Stimulated activated CD4-positive, alpha-beta T cell treated with anti-CD3 and anti-CD28 coated beads, Interleukin-12 subunit alpha, Interleukin-12 subunit beta, amount 100 ng/mL, for 4 hours (primary cell): ENCODE data around the gene ADAMTS7.
"Not testable (repeated sequence)": the region's sequence is repeated elsewhere in the genome, so short reads cannot be mapped to it uniquely, and the experiment has no call there.

ENCODE experiments used
- DNase-seq: peaks from one replicate; pipeline ENCODE4 v3.0.0-alpha.2; 2020

The ADAMTS7 gene, protein sequence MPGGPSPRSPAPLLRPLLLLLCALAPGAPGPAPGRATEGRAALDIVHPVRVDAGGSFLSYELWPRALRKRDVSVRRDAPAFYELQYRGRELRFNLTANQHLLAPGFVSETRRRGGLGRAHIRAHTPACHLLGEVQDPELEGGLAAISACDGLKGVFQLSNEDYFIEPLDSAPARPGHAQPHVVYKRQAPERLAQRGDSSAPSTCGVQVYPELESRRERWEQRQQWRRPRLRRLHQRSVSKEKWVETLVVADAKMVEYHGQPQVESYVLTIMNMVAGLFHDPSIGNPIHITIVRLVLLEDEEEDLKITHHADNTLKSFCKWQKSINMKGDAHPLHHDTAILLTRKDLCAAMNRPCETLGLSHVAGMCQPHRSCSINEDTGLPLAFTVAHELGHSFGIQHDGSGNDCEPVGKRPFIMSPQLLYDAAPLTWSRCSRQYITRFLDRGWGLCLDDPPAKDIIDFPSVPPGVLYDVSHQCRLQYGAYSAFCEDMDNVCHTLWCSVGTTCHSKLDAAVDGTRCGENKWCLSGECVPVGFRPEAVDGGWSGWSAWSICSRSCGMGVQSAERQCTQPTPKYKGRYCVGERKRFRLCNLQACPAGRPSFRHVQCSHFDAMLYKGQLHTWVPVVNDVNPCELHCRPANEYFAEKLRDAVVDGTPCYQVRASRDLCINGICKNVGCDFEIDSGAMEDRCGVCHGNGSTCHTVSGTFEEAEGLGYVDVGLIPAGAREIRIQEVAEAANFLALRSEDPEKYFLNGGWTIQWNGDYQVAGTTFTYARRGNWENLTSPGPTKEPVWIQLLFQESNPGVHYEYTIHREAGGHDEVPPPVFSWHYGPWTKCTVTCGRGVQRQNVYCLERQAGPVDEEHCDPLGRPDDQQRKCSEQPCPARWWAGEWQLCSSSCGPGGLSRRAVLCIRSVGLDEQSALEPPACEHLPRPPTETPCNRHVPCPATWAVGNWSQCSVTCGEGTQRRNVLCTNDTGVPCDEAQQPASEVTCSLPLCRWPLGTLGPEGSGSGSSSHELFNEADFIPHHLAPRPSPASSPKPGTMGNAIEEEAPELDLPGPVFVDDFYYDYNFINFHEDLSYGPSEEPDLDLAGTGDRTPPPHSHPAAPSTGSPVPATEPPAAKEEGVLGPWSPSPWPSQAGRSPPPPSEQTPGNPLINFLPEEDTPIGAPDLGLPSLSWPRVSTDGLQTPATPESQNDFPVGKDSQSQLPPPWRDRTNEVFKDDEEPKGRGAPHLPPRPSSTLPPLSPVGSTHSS (N-terminal part only)

DNA sequence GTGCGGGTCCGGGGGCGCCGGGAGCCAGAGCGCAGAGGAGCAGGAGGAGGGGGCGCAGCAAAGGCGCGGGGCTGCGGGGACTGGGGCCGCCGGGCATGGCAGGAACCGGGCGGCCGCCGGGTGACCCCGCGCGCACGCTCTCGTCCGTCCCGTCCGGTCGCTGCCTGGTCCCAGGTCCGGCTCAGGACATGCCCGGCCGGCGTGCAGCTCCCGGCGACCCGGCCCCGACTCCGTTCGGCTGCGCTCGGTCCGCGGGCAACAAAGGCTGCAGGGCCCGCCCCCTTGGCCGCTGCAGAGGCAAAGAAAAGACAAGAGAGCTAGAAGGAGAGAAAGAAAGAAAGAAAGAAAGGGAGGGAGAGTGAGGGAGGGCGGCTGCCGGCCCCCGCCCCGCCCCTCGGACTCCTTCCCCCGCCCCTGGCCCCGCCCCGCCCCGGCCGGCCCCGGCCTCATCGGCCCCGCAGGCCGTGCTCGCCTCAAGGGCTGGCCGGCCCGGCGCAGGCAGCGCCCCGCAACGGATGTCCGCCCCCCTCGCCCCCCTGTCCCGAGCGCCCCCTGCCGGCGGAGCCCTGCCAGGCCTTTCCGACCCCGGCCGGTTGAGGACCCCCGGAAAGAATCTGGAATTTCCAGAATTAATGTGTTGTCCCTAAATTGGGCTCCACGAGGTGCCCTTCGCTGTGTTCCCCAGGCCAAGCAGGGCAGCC is at the start of gene ADAMTS7:
ADAMTS7 (minus strand) TSS at position 341 of the 701 bp plus-strand sequence; CDS start at position 97, 244 bp downstream.
- DNase-seq, result peak; percentile 49

DNA sequence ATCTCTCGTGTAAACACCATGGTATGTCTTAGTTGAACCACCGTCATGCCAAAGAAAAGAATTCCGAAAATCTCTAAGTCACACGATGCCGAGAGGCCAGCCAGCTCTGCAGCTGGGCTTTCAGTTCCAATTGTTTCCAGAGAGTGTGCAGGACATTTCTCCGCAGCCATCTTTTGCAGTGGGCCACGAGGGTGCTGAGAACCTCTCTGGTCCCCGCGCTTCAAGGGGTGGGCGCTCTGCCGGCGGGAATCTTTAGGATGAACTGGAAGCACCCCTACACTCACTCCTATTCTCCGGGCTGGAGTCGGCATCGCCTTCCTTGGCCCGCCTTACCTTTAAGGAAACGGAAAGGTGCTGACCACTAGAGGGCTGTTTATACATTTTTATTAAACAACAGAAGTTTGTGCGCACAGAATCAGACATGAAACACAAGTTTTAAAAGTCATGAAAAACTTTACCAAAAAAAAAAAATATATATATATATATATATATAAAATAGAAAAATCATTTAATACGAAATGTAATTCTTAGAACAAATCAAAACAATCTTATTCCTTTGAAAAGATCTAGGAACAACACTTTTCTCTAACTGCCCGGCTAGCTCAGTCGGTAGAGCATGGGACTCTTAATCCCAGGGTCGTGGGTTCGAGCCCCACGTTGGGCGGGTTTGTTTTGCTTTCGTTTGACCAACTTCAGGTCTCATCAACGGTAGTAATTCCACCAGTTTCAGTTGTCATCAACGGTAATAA is 48.9 kb upstream of the ADAMTS7 start:
- peak; percentile 77 for DNase-seq

DNA sequence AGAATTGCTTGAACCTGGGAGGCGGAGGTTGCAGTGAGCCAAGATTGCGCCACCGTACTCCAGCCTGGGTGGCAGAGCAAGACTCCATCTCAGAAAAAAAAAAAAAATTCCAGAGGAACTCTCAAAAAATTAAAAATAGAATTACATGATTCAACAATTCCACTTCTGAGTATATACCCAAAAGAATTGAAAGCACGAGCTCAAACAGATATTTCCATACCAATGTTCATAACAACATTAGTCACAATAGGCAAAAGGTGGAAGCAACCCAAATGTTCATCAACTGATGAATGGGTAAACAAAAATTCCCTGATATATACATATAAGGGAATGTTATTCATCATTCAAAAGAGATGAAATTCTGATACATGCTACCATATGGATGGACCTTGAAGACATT is 44.5 kb upstream of the ADAMTS7 start:
- no peak for DNase-seq

DNA sequence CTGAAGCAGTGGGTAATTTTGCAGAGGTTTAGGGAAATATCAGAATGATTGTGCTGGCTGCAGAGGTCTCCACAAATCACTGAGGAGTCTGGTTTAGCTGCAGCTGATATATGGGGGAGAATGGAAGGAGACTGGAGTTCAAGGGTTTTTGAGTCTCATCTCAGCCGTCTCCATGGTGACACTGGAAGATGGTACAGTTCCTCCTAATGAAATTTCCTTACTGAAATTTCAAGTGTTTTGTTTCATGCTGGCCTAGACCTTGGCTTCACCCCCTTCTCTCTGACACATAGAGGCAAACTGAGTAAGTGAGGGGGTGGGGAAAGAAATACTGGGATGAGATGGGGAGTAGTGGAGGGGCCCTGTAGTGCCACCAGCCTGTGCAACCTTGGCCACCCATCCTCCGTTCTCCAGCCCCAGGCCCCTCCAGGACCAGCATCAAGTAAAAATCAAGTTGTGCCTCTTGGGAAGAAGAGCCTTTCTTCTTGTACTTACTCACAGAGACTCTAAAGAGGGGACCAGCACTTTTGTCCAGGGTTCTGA is 43.6 kb upstream of the ADAMTS7 start:
- DNase-seq, result no peak

DNA sequence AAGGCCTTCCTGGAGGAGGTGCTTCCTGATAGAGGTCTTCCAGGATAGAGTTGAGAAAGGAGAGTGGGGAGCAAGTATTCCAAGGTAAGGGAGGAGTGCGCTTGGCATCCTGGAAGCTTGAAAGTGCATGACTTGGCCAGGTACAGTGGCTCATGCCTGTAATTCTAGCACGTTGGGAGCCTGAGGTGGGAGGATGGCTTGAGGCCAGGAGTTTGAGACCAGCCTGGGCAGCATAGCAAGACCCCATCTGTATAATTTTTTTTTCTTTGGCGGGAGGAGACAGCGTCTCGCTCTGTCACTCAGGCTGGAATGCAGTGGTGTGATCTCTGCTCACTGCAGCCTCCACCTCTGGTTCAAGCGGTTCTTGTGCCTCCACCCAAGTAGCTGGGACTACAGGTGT is 42.2 kb upstream of the ADAMTS7 start:
- DNase-seq, result no peak

DNA sequence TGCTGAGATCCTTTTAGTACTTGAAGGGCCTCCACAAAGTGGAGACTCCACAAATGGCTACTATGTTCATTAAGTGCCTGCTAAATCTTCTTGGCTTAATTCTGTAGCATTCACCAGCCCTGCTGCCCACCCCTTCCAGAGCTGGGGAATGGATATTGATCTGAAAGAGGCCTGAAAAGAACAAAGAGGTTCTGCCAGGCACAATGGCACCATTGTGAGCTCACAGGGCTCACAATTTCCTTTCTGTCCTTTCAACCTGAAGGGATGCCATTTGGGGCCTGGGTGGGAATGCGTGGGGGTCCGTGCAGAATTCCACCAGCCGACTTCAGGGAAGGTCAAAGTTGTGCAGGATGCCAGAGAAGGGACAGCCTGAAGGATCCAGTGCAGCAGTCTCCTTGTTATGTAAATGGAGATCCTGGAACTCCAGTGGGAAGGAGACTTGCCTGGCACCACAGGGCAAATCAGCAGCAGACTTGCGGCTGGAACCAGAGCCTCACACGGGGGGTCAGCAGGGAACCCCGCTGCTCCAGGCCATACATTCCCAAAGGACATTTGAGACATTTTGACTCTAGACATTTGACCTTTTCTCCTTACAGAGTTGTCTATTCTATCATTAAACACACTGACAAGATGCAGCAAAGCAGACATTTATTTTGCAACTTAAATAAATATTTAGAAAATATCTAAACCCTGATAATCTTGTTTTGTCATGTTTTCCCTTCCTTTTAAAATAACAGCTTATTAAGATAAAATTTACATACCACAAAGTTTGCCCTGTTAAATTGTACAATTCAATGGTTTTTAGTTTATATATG is 39.9 kb upstream of the ADAMTS7 start:
- DNase-seq, result no peak

DNA sequence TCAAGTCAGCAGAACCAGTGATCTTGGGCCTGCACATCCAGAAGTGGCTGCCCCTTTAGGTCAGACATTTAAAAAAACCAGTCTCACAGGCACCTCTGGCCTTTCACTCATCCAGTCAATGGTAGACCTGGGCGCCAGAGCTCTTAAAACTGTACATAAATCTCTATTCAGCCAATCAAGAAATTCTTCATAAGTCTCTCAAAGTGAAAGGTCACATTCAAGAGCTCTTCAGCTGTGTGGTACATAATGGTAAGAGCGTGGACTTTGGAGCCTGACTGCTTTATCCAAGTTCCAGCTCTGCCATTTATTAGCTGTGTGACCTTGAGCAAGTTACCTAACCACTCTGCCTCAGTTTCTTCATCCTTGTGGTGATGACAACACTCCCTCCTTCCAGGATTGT is 39.1 kb upstream of the ADAMTS7 start:
- DNase-seq, result no peak

DNA sequence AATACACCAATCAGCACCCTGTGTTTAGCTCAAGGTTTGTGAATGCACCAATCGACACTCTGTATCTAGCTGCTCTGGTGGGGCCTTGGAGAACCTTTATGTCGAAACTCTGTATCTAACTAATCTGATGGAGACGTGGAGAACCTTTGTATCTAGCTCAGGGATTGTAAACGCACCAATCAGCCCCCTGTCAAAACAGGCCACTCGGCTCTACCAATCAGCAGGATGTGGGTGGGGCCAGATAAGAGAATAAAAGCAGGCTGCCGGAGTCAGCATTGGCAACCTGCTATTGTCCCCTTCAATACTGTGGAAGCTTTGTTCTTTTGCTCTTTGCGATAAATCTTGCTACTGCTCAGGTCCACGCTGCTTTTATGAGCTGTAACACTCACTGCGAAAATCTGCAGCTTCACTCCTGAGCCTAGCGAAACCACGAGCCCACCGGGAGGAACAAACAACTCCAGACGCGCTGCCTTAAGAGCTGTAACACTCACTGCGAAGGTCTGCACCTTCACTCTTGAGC is 36.2 kb upstream of the ADAMTS7 start:
- DNase-seq, result not testable (repeated sequence)

DNA sequence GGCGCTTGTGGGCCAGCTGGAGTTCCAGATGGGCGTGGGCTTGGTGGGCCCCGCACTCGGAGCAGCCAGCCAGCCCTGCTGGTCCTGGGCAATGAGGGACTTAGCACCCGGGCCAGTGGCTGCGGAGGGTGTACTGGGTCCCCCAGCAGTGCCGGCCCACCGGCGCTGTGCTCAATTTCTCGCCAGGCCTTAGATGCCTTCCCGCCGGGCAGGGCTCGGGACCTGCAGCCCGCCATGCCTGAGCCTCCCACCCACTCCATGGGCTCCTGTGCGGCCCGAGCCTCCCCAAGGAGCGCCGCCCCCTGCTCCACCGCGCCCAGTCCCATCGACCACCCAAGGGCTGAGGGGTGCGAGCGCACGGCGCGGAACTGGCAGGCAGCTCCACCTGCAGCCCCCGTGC is 35.6 kb upstream of the ADAMTS7 start:
- DNase-seq, result not testable (repeated sequence)

DNA sequence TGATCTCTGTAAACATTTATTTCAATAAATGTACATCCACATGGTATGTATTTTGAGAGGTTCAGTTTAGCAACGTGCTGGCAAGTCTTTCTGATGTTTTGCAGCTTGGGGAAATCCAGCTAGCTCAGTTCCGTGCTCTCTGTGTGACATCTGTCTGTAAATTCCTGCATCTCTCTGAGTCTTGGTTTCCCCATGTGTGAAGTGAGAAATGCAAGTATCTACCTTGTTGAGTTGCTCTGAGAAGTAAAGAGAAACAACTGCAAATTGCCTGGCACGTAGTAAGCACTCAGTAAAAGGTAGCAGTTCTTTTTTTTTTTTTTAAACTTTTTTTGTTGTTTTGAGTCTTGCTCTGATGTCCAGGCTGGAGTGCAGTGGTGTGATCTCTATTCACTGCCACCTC is 31.3 kb upstream of the ADAMTS7 start:
- DNase-seq, result no peak

DNA sequence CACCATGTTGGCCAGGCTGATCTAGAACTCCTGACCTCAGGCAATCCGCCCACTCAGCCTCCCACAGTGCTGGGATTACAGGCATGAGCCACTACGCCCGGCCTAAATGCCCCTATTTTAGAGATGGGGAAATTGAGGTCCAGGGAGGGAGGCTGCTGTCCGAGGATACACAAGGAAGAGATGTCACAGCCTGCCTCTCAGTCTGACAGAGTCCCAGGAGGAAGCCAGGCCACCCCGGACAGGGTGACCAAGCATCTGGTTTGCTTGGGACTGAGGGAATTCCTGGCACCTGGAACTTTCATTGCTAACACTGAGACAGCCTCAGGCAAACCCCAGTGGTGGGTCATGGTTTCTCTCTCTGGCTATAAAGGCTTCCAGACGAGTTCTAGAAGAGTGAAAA is 30.6 kb upstream of the ADAMTS7 start:
- no peak for DNase-seq

DNA sequence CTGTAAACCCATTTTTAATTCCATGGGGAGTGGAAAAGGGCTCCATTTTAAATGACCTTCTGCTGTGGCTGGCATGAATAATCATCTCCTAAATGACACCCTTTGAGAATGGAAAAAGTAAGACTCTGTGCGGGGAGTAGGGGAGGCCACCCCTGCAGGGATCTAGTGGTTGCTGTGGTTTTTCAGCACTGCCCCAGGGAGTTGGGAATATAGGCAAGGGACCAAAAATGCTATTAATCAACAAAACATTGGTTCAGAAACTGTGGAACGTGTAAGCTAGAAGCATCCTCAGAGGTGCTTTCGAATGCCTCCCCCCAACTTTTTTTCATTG is 30.1 kb upstream of the ADAMTS7 start:
- no peak for DNase-seq

DNA sequence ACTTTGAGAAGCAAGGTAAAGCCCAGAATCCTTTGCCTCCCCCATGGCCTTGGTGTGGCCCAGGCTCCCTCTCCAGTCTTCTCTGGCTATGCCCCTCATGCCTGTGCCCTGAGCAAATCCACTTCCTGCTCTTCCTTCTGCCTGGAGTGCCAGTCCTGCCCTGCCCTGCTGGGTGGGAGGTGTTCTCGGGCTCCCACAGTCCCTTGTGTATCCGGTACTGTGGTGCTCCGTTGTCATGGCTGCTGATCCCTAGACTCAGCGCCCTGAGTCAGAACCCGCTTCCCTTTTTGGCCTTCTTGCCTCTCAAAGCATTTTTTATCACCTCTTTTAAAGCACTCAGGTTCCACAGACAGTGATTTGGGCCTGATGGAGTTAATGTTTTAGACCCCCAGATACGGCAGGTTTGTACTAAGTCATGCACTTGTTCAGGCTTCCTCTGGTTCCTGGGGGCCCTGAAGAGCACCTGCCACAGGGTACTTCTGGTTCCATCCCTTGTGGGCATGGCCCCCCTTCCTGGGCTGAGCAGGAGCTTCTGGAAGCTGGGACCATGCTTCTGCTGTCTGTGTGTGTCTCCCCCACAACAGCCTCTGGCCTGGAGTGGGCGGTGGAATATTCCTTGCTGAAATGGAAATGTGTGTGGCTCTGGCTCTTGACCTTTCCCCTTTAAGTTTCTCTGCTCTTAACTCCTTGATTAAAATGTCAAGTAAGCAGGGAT is 29.6 kb upstream of the ADAMTS7 start:
- no peak for DNase-seq

DNA sequence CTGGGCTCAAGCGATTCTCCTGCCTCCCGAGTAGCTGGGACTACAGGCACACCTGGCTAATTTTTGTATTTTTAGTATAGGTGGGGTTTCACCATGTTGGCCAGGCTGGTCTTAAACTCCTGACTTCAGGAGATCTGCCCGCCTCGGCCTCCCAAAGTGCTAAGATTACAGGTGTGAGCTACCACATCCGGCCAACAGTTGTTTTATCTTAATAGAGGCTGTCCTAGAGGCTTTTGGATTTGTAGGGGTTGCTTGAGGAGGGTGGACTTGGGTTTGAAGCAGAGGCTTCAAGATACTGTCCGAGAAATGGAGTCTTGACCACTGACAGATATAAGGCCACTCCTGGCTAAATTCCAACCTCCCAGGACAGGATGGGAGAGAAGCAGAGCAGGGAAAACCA is 27.9 kb upstream of the ADAMTS7 start:
- DNase-seq, result not testable (repeated sequence)

DNA sequence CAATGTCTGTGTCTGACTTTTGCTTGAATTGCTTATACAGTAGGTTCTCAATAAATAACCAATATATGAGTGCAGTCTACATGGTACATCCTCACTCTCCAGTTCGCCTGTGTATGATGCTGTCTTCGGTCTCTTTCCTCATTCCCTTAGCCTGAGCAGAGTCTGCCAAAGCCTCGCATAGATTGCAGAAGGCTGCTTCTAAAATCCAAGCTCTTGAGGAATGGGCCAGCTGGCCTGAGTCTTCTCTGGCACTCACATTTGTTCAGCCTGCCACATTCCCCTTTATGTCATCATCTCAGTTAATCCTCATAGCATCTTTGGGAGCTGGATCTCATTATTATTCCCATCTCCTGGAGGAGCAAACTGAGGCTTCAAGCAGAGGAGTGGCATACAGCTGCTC is 27.2 kb upstream of the ADAMTS7 start:
- DNase-seq, result no peak

DNA sequence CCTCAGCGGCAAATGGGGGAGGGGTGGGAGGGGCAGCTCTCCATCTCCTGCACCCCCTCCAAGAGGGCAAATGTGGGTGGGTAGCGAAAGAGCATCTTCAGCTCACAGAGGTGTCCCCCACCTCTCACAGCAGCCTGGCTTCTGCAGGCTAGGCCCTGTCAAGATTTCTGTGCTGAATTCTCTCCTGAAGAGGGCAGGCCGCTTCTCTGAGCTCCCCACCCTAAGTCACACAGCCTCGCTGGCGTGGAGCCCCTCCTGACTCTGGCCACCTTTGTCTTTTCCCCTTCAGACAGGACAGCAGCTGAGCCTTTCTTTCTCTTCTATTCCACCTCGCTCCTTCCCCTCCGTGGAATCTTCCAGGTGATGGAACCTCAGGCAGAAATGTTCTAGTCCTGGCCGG is 26.3 kb upstream of the ADAMTS7 start:
- DNase-seq, result no peak

DNA sequence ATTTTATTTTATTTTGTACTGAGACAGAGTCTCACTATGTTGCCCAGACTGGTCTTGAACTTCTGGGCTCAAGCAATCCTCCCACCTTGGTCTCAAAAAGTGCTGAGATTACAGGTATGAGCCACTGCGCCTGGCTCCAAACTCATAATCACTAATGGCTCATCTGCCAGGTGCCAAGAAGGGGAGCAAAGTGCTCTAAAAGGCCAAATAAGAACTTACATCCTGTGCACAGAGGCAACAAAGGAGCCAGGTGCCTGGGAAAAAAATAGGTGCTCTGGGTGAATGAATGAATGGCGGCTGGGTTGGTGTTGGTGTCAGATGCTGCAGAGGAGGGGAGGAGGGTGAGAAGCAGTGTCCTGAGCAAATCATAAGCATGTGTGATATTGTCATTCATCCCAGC is 25.9 kb upstream of the ADAMTS7 start:
- DNase-seq, result no peak

DNA sequence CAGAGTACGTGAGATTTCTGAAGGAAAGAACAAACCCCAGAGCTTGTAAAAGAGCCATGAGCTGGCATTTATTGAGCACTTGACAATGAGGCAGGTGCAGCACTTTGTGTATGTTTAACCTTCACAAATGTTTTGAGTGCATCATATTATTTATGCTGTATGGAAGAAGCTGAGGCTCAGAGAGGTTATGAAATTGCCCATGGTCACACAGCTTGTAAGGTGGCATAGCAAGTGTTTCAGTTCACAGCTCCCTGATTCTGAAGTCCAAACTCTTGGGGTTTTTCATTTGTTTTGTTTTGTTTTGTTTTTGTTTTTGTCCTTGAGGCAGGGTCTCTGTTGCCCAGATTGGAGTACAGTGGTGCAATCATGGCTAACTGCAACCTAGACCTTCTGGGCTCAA is 25.1 kb upstream of the ADAMTS7 start:
- no peak for DNase-seq
